ENCODE data around the gene PPP2R5E. TPM values are rescaled to one million over a fixed set of nuclear protein-coding genes. Genes with fewer than 3 reads are reported as not detected.

PPP2R5E gene
- total RNA-seq, 1 donor from 2014 or later: 46.1 TPM

DNA sequence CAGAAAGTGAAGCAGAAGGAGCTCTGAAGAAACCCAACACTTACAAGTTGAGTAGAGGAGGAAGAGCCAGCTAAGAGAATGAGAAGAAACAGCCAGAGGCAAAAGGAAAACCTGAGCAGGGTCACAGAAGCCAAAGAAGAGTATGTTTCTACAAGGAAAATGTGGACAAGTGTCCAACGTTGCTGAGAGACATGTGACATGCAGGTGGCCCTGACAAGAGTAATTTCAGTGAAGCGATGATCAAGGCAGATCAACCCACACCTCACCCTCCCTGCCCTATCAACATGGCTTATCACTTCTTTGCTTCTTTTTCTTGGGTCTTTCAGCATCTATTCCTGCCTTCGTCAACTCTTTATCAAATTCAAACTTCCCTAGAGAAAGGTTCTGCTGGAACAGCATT is 68.3 kb downstream of the PPP2R5E start:
- intact Hi-C loops (cut with micrococcal nuclease): loop anchor here (5.0 to 10.0 kb wide), 6 partner anchors 37 to 380 kb away; partner anchors contain the start of genes SYNE2 and WDR89

DNA sequence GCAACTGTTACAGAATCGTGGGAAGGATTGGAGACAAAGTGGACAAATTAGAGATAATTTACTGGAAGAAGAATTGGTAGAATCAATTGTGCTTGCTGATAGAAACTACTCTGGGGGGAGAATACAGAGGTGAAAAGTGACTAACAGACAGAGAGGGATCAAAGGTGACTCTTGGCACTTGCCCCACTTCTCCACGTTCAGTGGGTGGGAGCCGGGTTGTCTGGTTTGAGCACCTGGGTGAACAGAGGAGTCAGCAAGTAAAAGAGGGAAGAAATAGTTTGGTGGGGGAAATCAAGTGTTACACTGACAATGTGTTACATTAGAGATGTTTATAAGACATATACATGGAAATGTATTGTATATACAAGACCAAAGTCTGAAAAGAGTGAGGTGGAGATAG is 69.1 kb downstream of the PPP2R5E start:
- intact Hi-C loops (cut with micrococcal nuclease): loop anchor here (10.0 kb wide), 2 partner anchors 291 to 381 kb away; partner anchors contain the start of gene SYNE2

DNA sequence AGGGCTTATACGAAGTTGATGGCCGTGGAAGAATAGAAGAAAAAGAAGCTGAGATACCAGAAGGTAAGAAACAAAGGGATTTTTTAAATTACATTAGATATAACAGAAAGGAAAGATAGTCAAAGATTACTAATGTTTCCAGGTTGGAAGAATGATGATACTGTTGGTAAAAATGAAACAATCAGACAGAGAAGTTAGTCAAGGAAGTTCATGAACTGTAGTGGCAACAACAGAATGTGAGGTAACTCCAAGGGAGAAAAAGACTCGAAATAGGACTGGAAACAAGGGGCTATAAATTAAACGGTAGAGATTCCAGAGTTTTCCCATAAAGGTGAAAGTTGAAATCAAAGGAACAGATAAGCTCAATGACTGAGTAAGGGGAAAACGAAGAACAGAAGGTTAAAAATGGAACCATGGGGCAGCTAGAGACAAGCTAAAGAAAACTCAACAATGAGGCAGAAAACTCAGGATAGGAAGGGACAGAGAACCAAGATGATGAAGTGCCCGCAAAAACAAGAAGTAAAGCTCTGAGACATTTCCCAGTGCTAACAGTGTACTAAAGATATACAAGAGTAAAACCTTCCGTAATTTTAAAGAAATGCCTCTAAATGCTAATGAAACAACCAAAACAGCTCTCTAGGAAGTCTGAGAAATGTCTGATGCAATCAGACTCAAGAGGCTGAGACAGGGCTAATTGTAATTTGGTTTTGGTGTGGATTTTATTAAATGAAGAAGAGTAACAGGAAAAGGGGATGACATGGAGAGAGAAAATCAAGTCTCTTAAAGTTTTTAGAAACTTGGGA is 70.0 kb downstream of the PPP2R5E start:
- intact Hi-C loops (cut with micrococcal nuclease): loop anchor here (10.0 kb wide), 2 partner anchors 292 to 382 kb away; partner anchors contain the start of gene SYNE2

DNA sequence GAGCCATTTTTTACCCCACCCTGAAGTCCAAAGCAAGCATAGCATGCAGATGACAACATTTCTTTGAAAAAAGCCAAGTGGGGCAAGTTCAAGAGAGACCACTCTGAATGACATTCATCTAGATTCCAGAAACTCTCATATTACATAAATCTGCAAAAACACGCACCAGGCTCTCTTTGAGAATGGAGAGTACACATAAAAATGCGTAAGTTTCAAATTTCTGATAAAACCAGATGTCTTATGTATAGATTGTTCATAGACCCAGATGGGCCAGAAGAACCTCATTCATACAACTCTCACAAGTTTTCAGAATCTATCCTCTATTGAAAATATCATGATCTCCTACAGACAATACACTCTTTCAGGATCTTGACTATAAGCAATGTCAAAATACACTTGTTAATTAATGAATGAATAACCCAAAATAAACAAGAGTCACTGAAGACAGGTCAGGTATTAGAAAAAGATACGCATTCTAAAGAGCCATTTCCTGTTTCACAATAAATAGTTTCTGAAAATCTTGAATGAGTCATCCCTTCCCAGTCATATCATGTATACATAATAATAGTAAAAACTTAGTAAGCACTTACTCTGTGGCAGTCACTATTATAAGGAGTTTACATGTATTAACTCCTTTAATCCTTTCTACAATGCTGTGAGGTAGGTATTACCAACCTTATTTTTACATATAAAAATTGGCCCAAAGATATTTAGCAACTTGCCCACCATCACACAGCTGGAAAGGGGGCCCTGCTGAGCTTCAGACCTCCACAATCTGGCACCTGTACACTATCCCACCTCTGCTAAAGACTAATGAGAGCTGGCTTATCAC is 72.0 kb downstream of the PPP2R5E start:
- intact Hi-C loops (cut with micrococcal nuclease): loop anchor here (2.0 to 10.0 kb wide), 3 partner anchors 74 to 384 kb away; partner anchors contain the start of gene SYNE2

DNA sequence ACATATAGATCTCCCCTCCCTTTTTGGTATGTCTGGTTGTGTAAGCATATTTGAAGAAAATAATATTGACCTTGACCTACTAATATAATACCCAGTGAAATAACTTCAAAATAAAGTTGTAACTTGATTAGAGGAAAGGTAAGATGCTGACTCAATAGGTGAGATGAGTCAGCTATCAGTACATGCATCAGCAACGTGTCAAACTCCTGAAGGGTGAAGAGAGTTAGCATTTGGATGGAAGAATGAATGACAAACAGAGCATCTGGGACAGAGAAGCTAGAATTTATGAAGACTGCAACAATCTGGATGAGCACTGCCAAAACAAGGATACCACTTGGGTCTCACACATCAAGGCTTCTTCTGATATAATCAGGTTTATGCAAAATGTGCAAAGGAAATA is 74.9 kb downstream of the PPP2R5E start:
- intact Hi-C loops (cut with micrococcal nuclease): no loop called here

DNA sequence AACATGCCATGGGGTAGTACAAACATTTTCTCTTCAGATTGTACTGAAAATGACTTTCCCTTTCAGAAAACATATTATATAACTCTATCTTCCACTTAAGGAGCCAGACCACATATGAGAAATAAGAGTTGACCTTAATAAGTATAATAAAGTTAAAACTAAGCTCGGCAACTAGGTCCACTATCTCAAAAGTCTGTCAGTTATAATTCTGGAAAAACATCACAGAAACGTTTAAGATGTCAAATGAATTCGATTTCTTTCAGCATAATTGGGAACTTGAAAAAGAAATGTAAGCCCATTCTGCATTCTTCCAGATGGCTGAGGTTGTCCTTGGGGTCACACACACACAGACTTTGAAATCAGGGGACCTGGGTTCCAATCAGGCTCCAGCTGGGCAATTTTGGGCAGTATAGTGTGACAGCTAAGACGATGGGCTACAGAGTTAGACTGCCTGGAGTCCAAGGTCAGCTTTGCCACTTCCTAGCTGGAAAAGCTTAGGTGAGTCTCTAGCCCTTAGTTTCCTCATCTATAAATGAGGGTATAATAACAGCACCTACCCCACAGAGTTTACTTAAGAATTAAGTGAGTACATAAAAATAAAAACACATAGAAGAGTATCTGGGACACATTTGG is 75.6 kb downstream of the PPP2R5E start:
- intact Hi-C loops (cut with micrococcal nuclease): no loop called here

DNA sequence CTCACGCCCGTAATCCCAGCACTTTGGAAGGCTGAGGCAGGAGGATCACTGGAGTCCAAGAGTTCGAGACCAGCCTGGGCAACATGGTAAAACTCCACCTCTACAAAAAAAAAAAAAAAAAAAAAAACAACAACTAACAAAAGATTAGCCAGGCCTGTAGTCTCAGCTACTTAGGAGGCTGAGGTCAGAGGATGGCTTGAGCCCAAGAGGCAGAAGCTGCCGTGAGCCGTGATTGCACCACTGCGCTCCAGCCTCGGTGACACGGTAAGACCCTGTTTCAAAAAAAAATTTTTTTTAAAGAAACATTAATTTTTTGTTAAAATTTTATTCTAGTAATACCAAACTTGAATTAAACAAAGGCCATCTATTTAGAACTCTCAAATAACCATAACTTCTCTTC is 77.8 kb downstream of the PPP2R5E start:
- intact Hi-C loops (cut with micrococcal nuclease): no loop called here

DNA sequence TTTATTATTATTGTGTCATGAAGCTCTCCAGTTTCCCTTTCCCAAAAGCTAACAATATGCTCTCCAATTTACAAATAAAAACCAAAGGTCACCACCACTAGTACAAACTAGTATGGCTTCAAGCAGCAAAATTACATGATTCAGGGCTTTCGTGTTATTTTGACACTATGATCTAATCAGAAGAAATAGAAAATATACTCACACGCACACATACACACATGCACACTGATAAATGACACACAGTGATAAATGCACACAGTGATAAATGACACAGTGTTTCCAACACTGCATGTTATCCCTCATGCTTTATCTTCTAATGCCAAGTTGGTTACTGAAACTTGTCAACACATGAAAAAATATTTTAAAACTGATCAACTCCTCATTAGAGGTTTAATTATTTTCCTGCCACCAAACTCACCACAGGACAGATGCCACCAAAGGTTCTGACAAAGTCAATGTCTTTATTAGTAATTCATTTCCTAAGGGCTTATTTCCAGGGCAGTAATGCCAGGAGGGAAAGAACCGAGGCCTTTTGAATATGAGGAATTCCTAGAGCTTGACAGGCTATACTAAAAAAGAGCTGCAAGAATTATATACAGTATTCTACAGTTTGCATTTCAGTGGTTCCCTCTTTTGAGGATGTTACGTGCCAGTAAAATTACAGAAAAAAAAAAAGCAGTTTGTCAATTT is 82.4 kb downstream of the PPP2R5E start:
- intact Hi-C loops (cut with micrococcal nuclease): no loop called here

DNA sequence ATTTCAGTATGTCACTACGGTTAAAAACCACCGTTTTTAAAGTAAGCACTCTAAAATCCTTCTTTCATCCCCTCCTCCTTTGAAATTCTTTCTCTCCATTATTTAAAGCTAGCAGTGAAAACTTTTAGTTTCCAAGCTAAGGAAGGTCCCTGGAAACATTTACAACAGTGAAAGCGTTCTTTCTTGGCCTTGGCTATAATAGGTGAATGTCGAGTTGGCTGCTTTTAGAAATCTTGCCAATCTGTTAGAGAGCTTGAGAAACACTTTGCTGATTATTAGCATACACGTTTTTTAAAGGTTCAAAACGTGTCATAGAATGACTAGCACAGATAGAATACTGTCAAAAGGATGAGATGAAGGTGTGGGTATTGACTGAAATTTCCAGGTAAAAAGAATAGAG is 83.4 kb downstream of the PPP2R5E start:
- intact Hi-C loops (cut with micrococcal nuclease): no loop called here

DNA sequence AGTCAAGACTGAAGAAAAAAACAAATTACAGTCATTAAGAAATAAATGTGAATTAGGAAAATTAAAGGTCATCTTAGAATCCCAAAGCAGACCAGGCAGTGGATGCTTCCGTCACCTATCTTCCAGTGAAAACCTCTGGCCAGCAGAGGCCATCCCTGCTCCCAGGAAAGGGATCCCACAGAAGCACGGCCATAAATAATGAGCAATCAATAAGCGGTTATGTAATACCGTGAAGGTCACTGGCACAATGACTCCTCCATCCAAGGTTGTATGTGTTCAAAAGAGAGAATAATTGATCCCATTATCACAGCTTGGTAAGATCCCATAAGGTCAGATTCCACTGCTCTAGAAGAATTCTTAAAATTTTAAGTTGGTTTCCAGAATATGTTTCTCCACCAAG is 85.7 kb downstream of the PPP2R5E start:
- intact Hi-C loops (cut with micrococcal nuclease): no loop called here

DNA sequence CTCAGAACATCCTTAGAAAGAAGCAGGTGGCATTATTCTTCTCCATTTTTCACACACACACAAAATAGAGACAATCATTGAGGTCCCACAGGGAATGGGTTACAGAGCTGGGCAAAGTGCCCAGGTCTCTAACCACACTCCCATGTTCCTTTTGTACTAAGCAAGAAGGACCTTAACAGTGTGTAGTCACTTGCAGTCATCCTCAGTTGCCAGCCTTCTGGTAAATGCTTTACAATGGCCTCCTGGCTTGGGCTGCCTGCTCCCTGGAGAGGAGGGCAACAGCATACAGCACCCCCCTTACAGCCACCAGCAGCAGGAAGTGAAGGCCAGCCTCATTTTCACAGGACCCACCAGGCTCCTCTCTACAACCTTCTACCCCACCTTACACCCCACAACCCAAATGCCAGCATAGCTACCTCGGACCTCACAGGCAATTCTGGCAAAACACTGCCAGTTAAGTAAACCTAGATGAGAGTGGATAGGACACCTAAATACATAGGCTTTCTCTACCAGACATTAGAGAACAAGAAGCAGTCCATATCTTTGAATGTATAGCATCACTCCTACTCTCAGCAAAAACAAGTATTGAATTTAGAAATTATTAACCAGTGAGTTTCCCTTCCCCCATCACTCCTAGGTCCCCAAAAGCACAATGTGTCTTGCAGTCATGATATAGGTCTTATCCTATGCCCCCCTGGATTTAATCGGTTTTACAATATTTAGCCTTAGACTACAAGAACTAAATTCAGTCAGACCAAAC is 88.1 kb downstream of the PPP2R5E start:
- intact Hi-C loops (cut with micrococcal nuclease): no loop called here

DNA sequence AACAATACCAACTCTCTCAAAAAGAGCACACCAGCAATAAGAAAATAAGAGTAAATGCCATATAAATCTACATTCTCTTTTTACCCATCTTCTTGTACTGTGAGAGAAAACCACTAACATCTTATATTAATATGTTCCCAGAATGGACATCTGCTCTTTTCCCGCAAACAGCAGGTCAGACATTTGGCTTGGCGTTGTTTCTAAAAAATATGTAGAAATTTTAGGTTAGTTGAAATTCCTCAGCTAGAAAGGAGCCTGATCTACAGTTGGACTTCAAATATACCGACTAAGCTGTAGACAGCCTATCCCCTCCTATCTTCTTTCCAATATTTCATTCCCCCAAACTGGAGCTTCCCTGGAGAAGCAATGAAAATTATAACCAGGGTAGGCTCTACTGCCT is 88.7 kb downstream of the PPP2R5E start:
- intact Hi-C loops (cut with micrococcal nuclease): no loop called here

DNA sequence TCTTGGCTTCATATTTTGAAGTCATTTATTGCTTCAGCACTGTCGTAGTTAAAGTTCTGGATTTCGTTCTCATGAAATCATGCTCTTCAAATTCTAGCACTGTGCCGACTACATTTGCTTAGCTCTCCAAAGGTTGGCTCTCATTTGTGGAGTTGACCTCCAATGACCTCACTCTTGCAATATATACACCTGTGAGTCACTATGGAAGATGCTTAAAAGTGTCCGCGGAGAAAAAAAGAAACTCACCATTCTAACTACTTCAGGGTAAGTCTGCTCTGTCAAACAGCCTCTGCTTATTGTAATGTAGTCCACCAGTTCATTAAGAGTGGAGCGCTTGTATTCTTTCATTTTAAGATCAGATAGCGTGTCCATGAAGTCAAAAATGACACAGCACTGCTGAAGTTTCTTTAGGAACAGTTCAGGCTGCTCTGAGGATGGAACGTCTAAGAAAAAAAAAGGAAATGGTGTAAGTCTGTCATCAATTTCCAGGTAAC is 89.7 kb downstream of the PPP2R5E start:
- intact Hi-C loops (cut with micrococcal nuclease): no loop called here

DNA sequence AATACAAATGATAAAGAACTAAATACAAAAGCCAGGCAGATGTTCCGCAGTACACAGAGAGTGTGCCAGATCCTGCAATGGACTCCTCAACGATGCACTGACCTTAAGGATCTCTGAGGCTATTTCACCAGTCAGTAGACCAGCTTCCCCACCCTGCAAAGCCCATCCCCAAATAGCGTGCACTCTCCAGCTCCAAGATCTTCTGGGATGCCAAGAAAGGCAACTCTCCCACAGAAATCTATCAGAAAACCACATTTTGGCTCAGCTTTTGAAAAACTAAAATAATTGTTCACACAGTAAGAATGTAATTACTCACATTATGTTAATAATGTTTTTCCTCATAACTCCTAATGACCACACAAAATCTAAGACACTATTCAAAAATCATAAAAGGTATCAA is 90.4 kb downstream of the PPP2R5E start:
- intact Hi-C loops (cut with micrococcal nuclease): no loop called here

DNA sequence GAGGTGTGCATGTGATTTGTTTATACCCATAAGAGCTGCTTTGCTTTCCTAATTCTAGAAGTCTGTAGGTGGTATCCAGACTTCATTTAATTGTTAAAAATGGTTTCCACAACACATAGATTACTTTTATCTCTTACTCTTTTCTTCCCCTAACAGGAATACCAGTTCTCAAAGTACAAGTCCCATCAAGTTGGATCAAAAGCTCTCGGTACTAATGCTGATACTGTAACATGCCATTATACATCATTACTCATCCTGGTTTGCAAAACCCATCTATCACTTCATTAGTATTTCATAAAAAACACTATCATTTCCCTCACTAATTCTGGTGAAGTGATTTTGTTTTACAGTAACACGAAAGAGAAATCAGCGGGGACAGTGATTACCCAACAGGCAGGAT is 94.3 kb downstream of the PPP2R5E start:
- intact Hi-C loops (cut with micrococcal nuclease): no loop called here

DNA sequence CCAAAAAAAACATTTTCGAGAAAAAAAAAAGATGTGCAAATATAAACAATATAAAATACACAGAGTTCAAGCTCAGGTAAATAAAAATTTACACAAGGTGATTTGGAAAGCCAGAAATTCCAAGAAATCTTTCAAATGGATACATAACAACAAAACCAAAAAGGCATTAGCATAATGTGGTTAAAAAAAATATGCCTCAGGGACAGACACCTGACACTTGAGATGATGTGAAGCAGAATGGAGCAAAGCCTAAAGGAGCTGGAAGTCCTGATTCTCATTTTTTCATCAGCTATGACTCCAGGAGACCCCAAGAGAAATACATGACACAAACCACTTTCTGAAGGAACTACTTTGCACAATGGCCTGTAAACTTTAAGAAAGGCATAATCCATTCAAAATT is 98.6 kb downstream of the PPP2R5E start:
- intact Hi-C loops (cut with micrococcal nuclease): no loop called here

DNA sequence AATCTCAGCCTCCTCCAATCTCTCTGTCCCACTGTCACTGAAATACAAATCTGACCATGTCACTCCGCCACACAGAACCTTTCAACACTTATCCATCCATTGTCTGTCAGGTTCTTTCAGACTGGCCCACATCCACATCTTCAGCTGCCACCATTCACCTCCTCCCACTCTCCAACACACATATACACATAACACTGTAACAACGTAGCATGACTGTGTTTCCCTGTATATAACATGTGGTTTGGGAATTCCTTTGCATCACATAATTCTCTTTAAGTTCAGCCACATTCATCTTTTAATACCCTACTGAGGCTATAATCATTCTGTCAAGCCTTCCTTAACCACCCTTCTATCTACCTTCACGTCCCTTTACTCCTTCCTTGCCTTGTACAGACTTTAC is 99.2 kb downstream of the PPP2R5E start:
- intact Hi-C loops (cut with micrococcal nuclease): no loop called here

DNA sequence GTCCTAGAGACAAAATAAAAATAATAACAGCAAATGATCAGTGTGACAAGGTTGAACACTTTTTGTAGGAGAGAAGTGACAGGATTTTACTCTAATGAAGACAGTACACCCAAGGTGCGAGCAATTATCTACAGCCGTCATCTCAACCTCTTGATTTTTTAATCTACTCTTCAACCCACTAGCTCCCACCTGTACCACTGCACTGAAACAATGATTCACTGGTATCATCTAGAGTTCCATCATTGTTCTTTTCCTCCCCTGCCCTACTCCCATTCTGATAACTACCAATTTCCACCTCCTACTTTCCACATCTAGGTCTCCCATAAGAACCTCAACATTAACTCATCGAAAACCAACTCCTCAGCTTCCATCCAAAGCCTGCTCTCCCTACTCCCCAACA is 99.8 kb downstream of the PPP2R5E start:
- intact Hi-C loops (cut with micrococcal nuclease): no loop called here

DNA sequence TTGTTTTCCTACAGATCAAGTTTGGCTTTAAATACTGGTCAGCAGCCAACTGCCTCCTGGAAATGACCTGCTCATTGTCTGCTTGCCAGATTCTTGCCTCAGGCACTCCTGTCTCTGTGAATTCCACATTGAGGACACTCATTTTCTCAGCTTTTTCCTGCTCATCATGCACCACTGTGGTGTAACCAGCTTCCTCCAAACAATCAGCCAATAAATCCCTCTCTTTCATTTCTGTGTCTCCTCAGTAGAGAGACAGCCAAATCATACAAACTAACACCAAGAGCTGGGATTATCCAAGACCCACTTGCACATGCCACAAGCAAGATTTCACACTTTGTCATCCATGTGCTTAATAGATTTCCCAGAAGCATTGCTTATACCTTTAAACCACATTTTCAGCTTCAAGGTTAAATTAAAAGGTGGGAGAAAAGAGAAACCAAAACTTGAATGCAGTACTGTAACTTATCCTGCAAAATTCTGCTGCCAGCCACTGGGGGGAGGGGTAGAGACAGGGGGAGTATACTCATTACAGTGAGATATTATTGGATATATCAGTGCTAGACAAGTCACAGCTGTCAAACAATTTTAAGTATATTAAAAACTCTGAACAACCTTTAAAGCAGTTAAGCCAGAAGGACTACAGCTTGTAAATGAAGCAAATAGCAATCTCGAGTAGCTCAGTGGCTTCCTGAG is 105.0 kb downstream of the PPP2R5E start:
- intact Hi-C loops (cut with micrococcal nuclease): loop anchor here (1.0 to 5.0 kb wide), 3 partner anchors 39 to 105 kb away; partner anchors contain the start of gene PPP2R5E

Data from T-helper 2 cell treated with Interferon-gamma antibody and Interleukin-4, amounts not matched to agents 100 ng/mL and 5 ng/mL, for 36 hours (primary cell).